Mesenchymal stem cell (in vitro differentiated cells and primary cell): ENCODE results near the gene LIPE.
A peak's percentile ranks its signal among the peaks of the same experiment; 100 is the strongest.

Source experiments
- DNase-seq: peaks from one replicate; pipeline ENCODE4 v3.0.0-alpha.2; 2013
- H2AFZ ChIP-seq: one replicate; pipeline ENCODE4 v1.6.1; 2013; ENCODE audit warnings: low read depth, mild to moderate bottlenecking, control low read depth, inconsistent platforms, low read length, moderate library complexity
- H2AK5ac ChIP-seq: 2 replicates; pipeline ENCODE4 v1.6.1; 2013; ENCODE audit warnings: low read length, moderate library complexity, mild to moderate bottlenecking, inconsistent platforms; ENCODE audit not compliant: severe bottlenecking
- H2BK120ac ChIP-seq: one replicate; pipeline ENCODE4 v1.6.1; 2013; ENCODE audit warnings: low read depth, mild to moderate bottlenecking, inconsistent platforms, low read length, moderate library complexity
- H2BK12ac ChIP-seq, 2 experiments: one replicate each; pipeline ENCODE4 v1.6.1; 2013; ENCODE audit warnings: inconsistent platforms in 2 of 2, low read length in 2 of 2, mild to moderate bottlenecking in 2 of 2, moderate library complexity in 2 of 2, control low read depth in 1 of 2
- H2BK15ac ChIP-seq: one replicate; pipeline ENCODE4 v1.6.1; 2013; ENCODE audit warnings: mild to moderate bottlenecking, low read depth, inconsistent platforms; ENCODE audit not compliant: poor library complexity, severe bottlenecking
- H2BK5ac ChIP-seq: 2 replicates; pipeline ENCODE4 v1.6.1; 2013; ENCODE audit warnings: low read depth, mild to moderate bottlenecking, low read length, control low read depth, inconsistent platforms; ENCODE audit not compliant: poor library complexity, severe bottlenecking
- H3K14ac ChIP-seq, 2 experiments: one replicate each; pipeline ENCODE4 v1.6.1; 2013; ENCODE audit warnings: inconsistent platforms in 2 of 2, low read length in 2 of 2, control low read depth in 1 of 2, mild to moderate bottlenecking in 1 of 2, moderate library complexity in 1 of 2
- H3K18ac ChIP-seq, 2 experiments: one replicate each; pipeline ENCODE4 v1.6.1; 2013; ENCODE audit warnings: inconsistent platforms in 2 of 2, low read length in 2 of 2, control low read depth in 1 of 2, low read depth in 1 of 2, mild to moderate bottlenecking in 1 of 2
- H3K23ac ChIP-seq, 2 experiments: one replicate each; pipeline ENCODE4 v1.6.1; 2013; ENCODE audit warnings: inconsistent platforms in 2 of 2, low read length in 2 of 2, mild to moderate bottlenecking in 2 of 2, moderate library complexity in 2 of 2, control low read depth in 1 of 2
- H3K27ac ChIP-seq: 2 replicates; pipeline ENCODE4 v1.5.1; 2013; ENCODE audit warnings: mild to moderate bottlenecking, moderate library complexity, low read length, control low read depth, inconsistent platforms; ENCODE audit not compliant: poor library complexity, severe bottlenecking
- H3K27me3 ChIP-seq, 2 experiments: 2 replicates each; pipeline versions ENCODE4 v1.6.1 to v1.7.0; 2013; ENCODE audit warnings: low read length in 2 of 2, mild to moderate bottlenecking in 2 of 2, moderate library complexity in 2 of 2, control low read depth in 1 of 2, inconsistent platforms in 1 of 2; ENCODE audit not compliant: control insufficient read depth in 1 of 2, insufficient read depth in 1 of 2
- H3K36me3 ChIP-seq, 2 experiments: 2 replicates each; pipeline versions ENCODE4 v1.6.1 to v1.7.0; 2013; ENCODE audit warnings: low read length in 2 of 2, control low read depth in 1 of 2, inconsistent platforms in 1 of 2, low read depth in 1 of 2, mild to moderate bottlenecking in 1 of 2; ENCODE audit not compliant: insufficient read depth in 2 of 2, control insufficient read depth in 1 of 2
- H3K4ac ChIP-seq, 2 experiments: one replicate each; pipeline ENCODE4 v1.6.1; 2013; ENCODE audit warnings: inconsistent platforms in 2 of 2, low read length in 2 of 2, mild to moderate bottlenecking in 2 of 2, moderate library complexity in 2 of 2, control low read depth in 1 of 2, low read depth in 1 of 2
- H3K4me1 ChIP-seq: 2 replicates; pipeline ENCODE4 v1.6.1; 2013; ENCODE audit warnings: low read depth, low read length, control low read depth; ENCODE audit not compliant: control insufficient read depth, insufficient read depth
- H3K4me2 ChIP-seq: 2 replicates; pipeline ENCODE4 v1.6.1; 2013; ENCODE audit warnings: low read length, mild to moderate bottlenecking, inconsistent platforms; ENCODE audit not compliant: poor library complexity, severe bottlenecking
- H3K4me3 ChIP-seq, 2 experiments: 2 replicates each; pipeline versions ENCODE4 v1.5.1 to v1.7.0; 2013; ENCODE audit warnings: low read length in 2 of 2, mild to moderate bottlenecking in 2 of 2, control low read depth in 1 of 2, low read depth in 1 of 2; ENCODE audit not compliant: insufficient read depth in 1 of 2
- H3K79me1 ChIP-seq: replicated peaks from 2 replicates; pipeline ENCODE4 v1.6.1; 2013; ENCODE audit warnings: mild to moderate bottlenecking, control low read depth, low read length, inconsistent platforms; ENCODE audit not compliant: poor library complexity, severe bottlenecking
- H3K9ac ChIP-seq: 2 replicates; pipeline ENCODE4 v1.7.0; 2013; ENCODE audit warnings: mild to moderate bottlenecking, low read length, moderate library complexity
- H3K9me3 ChIP-seq: 2 replicates; pipeline ENCODE4 v1.7.0; 2013; ENCODE audit warnings: mild to moderate bottlenecking, low read length; ENCODE audit not compliant: control insufficient read depth
- H4K8ac ChIP-seq: one replicate; pipeline ENCODE4 v1.6.1; 2013; ENCODE audit warnings: inconsistent platforms, mild to moderate bottlenecking, low read length, moderate library complexity
- H4K91ac ChIP-seq: one replicate; pipeline ENCODE4 v1.6.1; 2013; ENCODE audit warnings: mild to moderate bottlenecking, low read length, inconsistent platforms
- WGBS: methylation state at CpG from one replicate; pipeline ENCODE4 v1.1.7; 2013; ENCODE audit warnings: mixed read lengths; 5-methylcytosine and 5-hydroxymethylcytosine counted together

The LIPE gene

DNA sequence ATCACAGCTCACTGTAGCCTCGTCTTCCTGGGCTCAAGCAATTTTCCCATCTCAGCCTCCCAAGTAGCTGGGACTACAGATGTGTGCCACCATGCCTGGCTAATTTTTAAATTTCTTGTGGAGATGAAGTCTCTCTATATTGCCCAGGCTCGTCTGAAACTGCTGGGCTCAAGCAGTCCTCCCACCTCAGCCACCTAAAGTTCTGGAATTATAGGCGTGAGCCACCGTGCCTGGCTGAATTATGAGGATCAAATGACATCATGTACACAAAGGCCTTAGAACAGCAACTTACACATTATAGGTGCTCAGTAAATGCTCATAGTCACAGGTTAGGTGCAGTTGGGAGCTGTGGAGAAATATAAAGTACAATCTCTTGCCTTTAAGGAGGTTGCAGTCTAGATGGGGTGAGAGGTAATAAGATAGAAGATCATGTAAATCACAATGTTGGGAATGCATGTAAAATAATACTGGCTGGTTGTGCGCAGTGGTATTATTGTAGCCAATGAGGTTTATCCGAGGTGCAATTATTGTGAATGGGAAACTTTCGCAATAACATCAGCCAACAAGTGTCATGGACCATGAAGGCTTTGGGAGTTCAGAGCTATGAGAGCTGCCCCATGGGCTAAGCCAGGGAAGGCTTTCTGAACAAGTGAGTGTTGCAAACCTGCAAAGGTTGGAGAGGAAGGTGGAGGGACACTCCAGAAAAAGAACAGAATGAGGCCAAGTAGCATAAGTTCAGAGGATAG is 45.4 kb upstream of the LIPE start:
- no peak overlapping the region for H3K14ac ChIP-seq
- no peak overlapping the region for H3K4me3 ChIP-seq
- H3K27ac ChIP-seq = no peak overlapping the region
- no peak overlapping the region for H3K23ac ChIP-seq
- no peak overlapping the region for H3K4ac ChIP-seq
- no peak overlapping the region for H4K91ac ChIP-seq
- H3K9me3 ChIP-seq = no peaks in the 10 kb centered on the region
- no peak overlapping the region for H2BK12ac ChIP-seq
- no peak overlapping the region for H2BK5ac ChIP-seq
- no peak for DNase-seq
- H2BK120ac ChIP-seq = no peak overlapping the region
- H2AK5ac ChIP-seq = no peak overlapping the region
- WGBS = 90% methylated on average over 5 of the region's 7 CpGs
- H4K8ac ChIP-seq = no peak overlapping the region
- H3K9ac ChIP-seq = no peak overlapping the region
- no peaks in the 10 kb centered on the region for H3K36me3 ChIP-seq
- no peak overlapping the region for H3K4me2 ChIP-seq
- H3K27me3 ChIP-seq = peaks cover 7 to 71% of the 10 kb centered on the region in 2 experiments
- H3K18ac ChIP-seq = no peak overlapping the region
- no peaks in the 10 kb centered on the region for H3K79me1 ChIP-seq
- no peak overlapping the region for H2AFZ ChIP-seq
- peaks cover 2% of the 10 kb centered on the region for H3K4me1 ChIP-seq
- H2BK15ac ChIP-seq = no peak overlapping the region

DNA sequence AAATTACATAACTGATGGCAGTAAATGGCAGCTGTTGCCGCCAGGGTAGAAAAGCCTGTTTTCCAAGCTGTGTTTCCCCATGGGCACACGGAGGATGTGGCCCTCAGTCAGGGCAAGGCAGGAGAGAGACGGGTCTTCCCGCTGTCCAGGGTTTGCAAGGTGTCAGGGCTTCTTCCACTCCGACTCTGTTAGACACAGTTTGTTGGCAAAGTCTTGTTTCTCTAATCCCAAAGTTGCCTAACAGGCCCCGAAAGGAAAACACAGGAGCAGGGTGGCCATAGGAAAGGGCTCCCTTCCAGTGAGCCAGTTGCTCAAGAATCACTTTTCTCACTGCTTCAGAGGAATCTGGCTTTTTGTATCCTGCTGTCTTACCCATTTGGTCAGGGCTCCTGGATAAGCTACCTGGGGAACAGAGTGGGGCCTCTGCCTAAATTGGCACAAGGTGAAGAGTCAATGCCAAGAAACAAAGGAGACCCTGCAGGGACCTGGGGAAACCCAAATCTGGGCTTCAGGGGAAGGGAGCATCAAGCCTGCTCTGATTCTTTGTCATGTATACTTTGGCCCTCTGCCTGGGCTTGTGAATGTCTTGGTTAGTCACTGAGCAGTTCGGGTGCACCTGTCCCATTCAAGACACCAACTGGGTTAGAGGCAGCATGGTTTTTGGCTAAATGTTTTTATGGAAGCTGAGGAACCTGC is 44.5 kb upstream of the LIPE start:
- no peak overlapping the region for H3K14ac ChIP-seq
- no peak overlapping the region for H2BK15ac ChIP-seq
- no peak overlapping the region for H2BK12ac ChIP-seq
- 86% methylated on average over 7 of the region's 7 CpGs for WGBS
- H4K91ac ChIP-seq = no peak overlapping the region
- H2AFZ ChIP-seq = no peak overlapping the region
- H3K9me3 ChIP-seq = no peaks in the 10 kb centered on the region
- H3K79me1 ChIP-seq = no peaks in the 10 kb centered on the region
- no peaks in the 10 kb centered on the region for H3K36me3 ChIP-seq
- no peak overlapping the region for H4K8ac ChIP-seq
- no peak overlapping the region for H2BK120ac ChIP-seq
- H3K18ac ChIP-seq = no peak overlapping the region
- no peak overlapping the region for H3K27ac ChIP-seq
- H3K4ac ChIP-seq = no peak overlapping the region
- no peak overlapping the region for H2BK5ac ChIP-seq
- H3K23ac ChIP-seq = no peak overlapping the region
- H3K4me2 ChIP-seq = no peak overlapping the region
- H3K27me3 ChIP-seq = peaks cover 13 to 70% of the 10 kb centered on the region in 2 experiments
- no peak overlapping the region for H2AK5ac ChIP-seq
- H3K9ac ChIP-seq = no peak overlapping the region
- no peak overlapping the region for H3K4me3 ChIP-seq
- DNase-seq = no peak
- peaks cover 2% of the 10 kb centered on the region for H3K4me1 ChIP-seq

DNA sequence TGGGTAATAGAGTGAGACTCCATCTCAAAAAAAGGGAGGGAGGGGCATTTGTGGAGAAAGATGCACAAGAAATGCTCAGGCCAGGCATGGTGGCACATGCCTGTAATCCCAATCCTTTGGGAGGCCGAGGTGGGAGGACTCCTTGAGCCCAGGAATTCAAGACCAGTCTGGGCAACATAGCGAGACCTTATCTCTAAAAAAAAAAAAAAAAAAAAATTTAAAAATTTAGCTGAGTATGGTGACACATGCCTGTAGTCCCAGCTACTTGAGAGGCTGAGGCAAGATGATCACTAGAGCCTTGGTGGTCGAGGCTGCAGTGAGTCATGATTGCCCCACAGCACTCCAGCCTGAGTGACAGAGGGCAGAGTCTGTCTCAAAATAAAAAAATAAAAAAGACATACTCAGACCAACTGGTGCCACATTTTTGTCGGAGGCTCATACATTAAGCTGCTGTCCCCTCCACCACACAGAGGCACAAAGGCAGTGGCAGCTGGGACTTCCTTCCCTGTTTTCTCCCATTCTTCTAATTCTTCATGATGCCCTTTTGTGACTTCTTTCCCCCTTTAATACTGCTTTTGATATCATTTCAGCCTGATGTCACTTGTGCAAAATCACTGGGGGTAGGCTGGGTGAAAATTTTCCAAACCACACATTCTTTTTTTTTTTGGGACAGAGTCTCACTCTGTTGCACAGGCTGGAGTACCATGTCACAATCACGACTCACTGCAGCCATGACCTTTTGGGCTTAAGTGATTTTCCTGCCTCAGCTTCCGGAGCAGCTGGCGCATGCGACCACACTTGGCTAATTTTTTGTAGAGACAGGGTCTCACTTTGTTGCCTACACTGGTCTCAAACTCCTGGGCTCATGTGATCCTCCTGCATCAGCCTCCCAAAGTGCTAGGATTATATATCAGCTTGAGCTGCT is 42.4 kb upstream of the LIPE start:
- Histone ChIP-seq H3K4ac (no peak overlapping the region), H3K27me3 (peaks cover 13 to 69% of the 10 kb centered on the region in 2 experiments), H2AK5ac (no peak overlapping the region), H3K9me3 (no peaks in the 10 kb centered on the region), H3K14ac (no peak overlapping the region), H3K4me2 (no peak overlapping the region), H2AFZ (no peak overlapping the region), H3K79me1 (no peaks in the 10 kb centered on the region), H3K18ac (no peak overlapping the region), H3K9ac (no peak overlapping the region), H3K4me3 (no peak overlapping the region), H3K27ac (no peak overlapping the region), H3K23ac (no peak overlapping the region), H2BK120ac (no peak overlapping the region), H4K91ac (no peak overlapping the region), H2BK5ac (no peak overlapping the region), H3K4me1 (peaks cover 2% of the 10 kb centered on the region), H2BK15ac (no peak overlapping the region), H2BK12ac (no peak overlapping the region), H3K36me3 (no peaks in the 10 kb centered on the region), H4K8ac (no peak overlapping the region)
- WGBS = 17% methylated on average over 6 of the region's 8 CpGs
- peak; percentile 36 for DNase-seq
